AG20443 (cell line): ENCODE data around the gene GOLGA6L26.
"Not testable (repeated sequence)": the region's sequence is repeated elsewhere in the genome, so short reads cannot be mapped to it uniquely, and the experiment has no call there.

Experiments
- DNase-seq: peaks from one replicate; pipeline ENCODE4 v3.0.0; 2012; ENCODE audit warnings: low spot score, mixed read lengths

Gene GOLGA6L26, protein sequence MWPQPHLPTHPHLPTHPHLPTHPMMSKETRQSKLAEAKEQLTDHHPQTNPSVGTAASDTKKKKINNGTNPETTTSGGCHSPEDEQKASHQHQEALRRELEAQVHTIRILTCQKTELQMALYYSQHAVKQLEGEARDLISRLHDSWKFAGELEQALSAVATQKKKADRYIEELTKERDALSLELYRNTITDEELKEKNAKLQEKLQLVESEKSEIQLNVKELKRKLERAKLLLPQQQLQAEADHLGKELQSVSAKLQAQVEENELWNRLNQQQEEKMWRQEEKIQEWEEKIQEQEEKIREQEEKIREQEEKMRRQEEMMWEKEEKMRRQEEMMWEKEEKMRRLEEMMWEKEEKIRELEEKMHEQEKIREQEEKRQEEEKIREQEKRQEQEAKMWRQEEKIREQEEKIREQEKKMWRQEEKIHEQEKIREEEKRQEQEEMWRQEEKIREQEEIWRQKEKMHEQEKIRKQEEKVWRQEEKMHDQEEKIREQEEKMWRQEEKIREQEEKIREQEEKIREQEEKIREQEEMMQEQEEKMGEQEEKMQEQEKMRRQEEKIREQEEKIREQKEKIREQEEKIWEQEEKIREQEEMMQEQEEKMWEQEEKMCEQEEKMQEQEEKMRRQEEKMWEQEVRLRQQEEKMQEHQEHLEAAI

GRCh38 chr15:23334096-23334495, at the start of gene GOLGA6L26:
Gene GOLGA6L26, minus strand, starts transcription at chr15:23334196. Its CDS starts 61 bp downstream, at chr15:23334135.
- not testable (repeated sequence) for DNase-seq

- DNase-seq, result not testable (repeated sequence)
These were observed 47.2 kb upstream of the GOLGA6L26 start for GRCh38 chr15:23381192-23381591.

- not testable (repeated sequence) for DNase-seq
These were observed 46.7 kb upstream of the GOLGA6L26 start for GRCh38 chr15:23380700-23381099.

DNA sequence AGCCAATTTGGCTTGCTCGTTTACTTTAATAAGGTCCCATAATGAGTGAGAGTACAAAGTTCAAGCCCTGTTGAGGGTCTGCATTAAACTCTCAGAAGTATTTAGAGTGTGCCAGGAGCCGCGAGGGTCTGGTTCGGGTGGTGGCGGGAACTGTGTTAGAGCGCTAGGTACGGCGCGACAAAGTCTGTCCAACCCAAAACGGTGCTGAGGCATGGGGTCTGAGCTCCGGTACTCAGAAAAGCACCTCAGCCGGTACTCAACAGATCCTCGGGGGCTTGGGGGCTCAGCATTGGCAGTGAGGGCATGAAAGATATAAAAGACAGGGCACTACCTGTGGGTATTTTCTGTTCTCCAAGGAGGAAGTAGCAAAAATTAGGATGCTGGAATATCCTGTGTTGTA, 45.0 kb upstream of the GOLGA6L26 start:
- not testable (repeated sequence) for DNase-seq

GRCh38 chr15:23374226-23374625, 40.2 kb upstream of the GOLGA6L26 start:
- not testable (repeated sequence) for DNase-seq

GRCh38 chr15:23372891-23373600, 39.0 kb upstream of the GOLGA6L26 start:
- DNase-seq, result not testable (repeated sequence)

GRCh38 chr15:23372284-23372683, 38.3 kb upstream of the GOLGA6L26 start:
- DNase-seq, result no peak

- DNase-seq, result not testable (repeated sequence)
These were observed 37.9 kb upstream of the GOLGA6L26 start for GRCh38 chr15:23371868-23372267.

- DNase-seq, result not testable (repeated sequence)
These were observed 37.1 kb upstream of the GOLGA6L26 start for GRCh38 chr15:23371134-23371533.

- no peak for DNase-seq
These were observed 36.6 kb upstream of the GOLGA6L26 start for GRCh38 chr15:23370578-23370977.

DNA sequence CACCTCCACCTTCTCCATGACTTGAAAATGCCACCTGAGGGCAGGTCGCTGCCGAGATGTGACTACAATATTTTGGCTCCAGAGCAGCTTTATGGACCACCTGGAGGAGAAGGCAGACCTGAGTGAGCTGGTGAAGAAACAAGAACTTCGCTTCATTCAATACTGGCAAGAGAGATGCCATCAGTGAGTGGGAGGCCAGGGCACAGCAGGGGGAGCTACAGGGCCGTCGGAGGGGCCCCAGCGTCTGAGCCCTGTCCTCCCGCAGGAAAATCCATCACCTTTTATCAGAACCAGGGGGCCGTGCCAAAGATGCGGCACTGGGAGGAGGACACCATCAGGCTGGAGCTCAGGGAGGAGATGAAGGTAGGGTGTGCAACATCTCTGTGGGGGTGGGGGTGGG, 30.3 kb upstream of the GOLGA6L26 start:
- not testable (repeated sequence) for DNase-seq

DNA sequence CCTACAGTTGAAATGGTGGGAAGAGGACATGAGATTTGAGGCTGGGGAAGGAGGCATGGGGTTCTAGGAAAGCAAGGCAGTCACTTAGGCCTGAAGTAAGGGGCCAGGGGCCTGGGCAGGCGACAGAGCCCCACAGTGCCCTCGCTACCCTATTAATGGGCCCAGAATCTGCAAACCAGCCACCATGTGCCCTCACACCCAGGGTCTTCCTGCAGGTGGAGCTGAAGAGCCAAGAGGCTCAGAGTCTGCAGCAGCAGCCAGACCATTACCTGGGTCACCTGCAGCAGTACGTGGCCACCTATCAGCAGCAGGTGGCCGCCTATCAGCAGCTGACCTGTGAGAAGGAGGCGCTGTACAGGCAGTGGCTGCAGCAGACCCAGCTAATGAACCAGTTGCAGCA, 28.6 kb upstream of the GOLGA6L26 start:
- not testable (repeated sequence) for DNase-seq

DNA sequence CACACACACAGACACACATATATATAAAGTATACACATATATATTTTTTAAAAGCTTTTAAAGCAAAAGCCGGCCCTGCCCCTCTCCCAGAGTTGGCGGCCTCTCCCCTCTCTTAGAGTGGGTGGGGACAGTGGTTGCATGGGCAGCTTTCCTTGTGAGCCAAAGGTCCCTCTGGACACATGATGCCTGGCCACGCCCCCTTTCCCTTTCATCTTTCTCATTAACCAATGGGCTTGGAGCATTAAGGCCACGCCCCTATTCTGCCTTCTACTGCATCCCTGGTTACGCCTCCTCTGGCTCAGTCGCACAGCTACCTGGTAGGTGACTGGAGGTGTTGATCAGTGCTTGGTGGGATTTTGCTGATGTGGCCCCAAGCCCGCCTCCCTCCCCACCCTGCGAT, 20.5 kb upstream of the GOLGA6L26 start, which contains the start of gene GOLGA8S:
Gene GOLGA8S (plus strand): TSS at position 301 of the 400 bp plus-strand sequence. CDS start 62 bp downstream, at position 363.
- not testable (repeated sequence) for DNase-seq

GRCh38 chr15:23311233-23311632, 22.8 kb downstream of the GOLGA6L26 start:
- DNase-seq, result not testable (repeated sequence)

GRCh38 chr15:23305921-23306320, 28.1 kb downstream of the GOLGA6L26 start:
- not testable (repeated sequence) for DNase-seq

DNA sequence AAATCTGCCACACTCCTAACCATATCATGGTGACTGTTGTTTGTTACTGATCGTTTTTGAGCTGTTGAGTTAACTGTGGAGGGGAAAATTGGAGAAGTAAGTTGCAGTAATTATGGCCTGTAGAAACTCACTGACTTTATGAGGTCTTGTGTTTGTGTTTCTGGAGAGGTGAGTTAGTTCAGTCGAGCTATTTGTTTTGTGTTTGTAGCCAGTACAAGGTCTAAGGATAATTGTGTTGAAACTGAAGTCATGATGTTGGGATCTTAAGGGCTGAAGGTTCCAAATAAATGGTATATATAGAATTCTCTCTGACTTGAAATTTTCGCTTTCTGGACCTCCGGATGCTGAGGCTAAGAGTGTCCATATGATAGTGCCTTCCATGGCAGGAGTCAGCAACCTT, 29.2 kb downstream of the GOLGA6L26 start:
- DNase-seq, result not testable (repeated sequence)

GRCh38 chr15:23304267-23304666, 29.7 kb downstream of the GOLGA6L26 start:
- not testable (repeated sequence) for DNase-seq

GRCh38 chr15:23303654-23304053, 30.3 kb downstream of the GOLGA6L26 start:
- peak; percentile 14 for DNase-seq

- not testable (repeated sequence) for DNase-seq
These were observed 30.8 kb downstream of the GOLGA6L26 start for GRCh38 chr15:23303246-23303645.
